ENCODE results near the gene AKR1B1.

AKR1B1 gene

DNA sequence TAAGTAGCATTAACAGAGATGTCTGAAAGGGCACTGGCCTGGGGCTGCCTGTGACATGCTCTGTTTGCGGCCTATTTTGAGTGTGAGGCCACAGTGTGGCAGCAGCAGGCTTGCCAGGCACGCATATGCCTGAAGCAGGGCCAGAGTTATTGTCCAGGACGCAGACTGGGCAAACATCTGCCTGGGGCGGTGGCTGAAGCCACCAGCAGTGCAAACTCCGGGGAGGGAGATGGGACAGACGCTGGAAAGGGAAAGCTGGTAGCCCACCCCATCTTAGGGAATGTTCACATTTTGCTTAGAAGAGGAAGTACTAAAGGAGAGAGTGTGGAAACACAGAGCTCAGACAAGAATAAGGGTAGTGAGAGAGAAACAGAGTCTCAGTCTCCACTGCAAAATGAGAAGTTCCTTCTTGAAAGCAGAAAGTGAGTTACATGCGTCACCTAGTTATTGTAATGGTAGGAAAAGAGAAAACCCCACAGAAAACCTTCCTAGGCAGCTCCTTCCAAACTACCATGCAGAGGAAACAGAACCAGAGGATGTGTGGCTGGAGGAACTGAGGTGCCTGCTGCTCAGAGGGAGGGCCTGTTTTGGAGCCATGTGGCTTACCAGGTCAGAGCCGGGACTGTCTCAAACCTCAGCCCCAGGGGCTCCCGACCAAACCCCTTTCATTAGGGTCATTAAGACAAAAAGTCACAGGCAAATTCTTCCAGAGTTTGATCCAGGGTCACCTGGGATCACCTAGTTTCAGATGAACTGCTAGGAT, 14.5 kb downstream of the AKR1B1 start:
- no peak for DNase-seq (ENCODE audit: low spot score)

DNA sequence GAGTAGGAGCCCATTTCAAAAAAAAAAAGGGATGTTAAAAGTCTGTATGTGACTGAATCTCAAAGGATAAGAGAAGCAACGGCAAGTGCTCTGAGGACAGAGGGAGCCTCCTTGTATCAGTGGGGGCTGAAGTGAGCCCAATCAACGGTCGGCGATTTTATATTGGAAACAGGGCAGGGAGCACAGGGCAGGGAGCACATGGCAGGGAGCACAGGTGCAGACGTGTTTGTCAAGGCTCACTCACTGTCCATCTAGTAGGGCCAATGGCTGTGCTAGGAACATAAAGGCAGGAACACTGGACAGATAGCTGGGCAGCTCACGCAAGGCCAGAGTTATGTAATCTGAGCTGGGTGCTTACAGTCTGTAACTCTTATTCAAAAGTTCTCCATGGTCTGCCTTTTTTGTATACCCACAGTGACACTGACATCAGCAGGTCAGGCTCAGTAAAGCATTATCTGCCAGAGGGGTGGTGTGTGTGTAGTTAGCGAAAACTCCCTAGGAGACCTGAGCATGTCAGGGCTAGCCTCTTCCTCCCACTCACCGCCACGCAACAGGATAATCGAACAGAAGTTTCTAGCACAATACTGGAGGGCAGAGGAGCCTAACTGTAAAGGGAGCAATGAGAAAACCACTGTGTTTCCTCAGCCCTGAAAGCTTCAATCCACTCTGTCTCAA, 15.4 kb downstream of the AKR1B1 start:
- DNase-seq (ENCODE audit: low spot score), result no peak

DNA sequence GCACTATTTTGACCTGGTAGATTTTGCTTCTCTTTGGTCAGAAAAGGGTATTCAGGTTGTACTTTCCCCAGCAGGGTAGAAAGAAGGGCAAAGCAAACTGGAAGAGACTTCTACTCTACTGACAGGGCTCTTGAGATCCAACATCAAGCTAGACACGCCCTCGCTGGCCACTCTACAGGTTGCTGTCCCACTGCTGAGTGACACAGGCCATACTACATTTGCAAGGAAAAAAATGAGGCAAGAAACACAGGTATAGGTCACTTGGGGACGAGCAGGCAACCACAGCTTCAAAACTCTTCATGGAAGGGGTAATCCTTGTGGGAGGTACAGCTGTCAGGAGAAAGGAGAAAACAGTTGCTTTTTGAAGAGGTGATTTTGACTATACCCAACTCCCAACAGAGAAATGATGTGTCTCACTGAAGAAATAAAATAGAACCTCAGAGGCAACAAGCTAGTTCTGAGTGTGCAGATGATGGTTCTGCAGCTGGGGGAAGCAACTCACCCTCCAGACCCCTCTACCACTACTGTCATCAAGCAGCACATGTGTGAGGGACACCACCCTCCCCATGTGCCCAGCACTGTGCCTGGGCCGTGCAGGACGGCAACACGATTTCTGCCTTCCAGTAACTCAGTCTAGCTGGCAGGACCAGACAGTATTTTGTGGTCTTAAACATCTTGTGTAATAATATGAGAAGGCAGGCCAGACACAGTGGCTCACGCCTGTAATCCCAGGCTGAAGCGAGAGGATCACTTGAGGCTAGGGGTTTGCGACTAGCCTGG, 16.3 kb downstream of the AKR1B1 start:
- no peak for DNase-seq (ENCODE audit: low spot score)

DNA sequence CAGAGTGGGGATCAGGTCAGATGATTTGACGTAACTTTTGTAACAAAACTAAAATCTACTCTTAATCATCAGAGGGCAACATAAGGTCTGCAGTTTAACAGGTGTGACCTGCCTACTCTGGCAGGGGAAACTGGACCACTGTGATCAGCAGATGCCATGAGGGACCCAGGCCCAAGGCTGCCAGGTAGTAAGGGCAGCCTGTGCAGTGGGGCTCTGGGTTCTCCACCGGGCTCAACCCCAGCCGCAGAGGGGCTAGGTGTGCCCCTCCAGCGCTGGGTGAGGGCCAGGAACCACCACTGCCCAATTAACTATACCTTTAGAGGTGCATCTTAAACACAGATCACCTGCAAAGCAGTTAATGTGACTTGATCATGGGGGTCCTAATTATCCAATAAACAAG, 17.6 kb downstream of the AKR1B1 start:
- no peak for DNase-seq (ENCODE audit: low spot score)

DNA sequence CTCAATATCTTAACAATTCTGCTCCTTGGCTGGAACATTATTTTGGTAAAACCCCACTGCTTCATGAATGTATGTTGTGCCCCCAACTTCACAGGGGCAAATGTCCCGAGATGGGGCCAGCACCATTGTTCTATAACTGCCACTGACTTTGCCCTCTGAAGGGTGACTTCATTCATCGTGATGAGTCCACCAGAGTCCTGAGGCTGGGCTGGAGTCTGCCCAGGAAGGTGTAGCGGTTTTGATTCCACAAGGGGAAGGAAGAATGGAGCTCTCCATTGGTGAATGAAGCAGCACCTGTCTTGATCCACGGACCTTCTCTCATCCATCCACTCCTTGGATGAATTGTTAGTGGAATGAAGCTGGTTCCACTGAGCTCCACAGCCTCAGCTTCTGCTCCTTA, 18.4 kb downstream of the AKR1B1 start:
- no peak for DNase-seq (ENCODE audit: low spot score)

DNA sequence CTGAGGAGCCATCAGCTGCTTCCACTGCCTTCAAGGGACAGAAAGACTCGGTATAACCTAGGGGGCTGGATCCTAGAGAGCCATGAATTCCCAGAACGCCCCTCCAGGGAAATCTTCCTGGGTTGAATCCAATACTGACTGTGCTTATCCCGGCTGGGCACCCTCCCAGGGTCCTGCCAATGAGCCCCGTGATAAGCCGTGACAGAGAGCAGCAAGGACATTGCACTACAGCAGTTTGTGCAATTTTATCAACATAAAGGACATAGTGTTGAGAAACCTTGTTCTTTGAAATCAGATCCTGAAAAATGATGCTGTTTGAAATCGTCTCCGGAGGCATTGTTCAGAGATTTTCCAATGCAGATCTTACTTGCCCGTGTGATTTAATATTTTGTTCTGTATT, 18.8 kb downstream of the AKR1B1 start:
- no peak for DNase-seq (ENCODE audit: low spot score)

DNA sequence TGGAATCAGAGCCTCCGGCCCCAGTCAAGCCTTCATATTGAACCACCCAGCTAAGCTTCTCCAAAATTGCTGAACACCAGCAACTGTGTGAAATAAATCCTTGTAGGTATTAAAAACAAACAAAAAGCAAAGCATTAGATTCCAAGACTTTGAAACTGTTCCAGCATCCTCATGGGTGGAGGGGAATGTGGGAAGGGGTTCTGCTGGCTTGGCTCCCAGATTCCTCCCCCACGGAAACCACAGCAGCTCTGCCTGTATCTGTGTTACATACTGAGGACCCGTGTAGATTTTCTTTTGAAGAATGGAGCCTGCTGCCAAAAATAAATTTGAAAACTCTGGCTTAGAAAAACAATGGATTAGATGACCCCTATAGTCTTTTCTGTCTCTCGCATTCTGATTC, 20.0 kb downstream of the AKR1B1 start:
- DNase-seq (ENCODE audit: low spot score), result no peak

DNA sequence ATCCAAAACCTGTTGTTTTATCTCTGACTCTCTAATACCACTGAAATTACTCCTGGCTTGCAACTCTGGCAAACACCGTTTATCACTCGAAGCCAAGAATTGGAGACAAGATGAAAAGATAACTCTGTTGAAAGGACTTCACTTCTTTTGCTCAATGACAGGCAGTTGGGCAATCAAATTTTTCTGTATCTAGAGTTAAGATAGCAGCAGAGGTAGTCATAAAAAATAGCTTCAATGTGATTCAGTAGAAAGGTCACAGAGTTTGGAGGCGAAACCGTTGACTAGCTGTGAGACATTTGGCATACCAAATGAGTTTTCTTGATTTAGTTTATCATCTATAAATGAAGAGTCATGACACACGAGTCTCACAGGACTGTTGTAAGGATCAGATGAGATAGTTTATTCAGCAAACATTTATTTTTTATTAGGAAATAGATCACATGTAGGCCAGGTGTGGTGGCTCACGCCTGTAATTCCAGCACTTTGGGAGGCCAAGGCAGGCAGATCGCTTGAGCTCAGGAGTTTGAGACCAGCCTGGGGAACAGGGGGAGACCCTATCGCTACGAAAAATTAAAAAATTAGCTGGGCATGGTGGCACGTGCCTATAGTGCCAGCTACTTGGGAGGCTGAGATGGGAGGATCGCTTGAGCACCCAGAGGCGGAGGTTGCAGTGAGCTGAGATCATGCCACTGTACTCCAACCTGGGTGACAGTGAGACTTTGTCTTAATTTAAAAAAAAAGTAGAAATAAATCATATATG, 23.6 kb downstream of the AKR1B1 start:
- no peak for DNase-seq (ENCODE audit: low spot score)

DNA sequence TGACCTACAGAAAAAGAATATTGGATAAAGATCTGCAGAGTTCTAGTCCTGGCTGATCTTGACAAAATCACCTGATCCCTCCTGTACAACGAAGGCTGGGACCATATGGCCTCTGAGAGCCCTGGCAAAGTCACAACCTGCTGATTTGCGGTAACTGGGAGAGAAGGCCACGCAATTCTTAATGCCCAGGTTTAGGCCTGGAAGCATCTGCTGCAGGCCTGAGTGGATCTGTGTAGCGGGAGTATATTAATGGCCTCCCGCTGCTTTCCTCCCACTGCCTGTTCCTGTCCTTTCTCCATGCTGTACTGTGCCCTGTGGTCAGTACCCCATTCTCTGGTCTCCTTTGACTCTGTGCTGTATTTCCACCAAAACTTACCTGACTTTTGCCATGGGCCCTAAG, 24.2 kb downstream of the AKR1B1 start:
- DNase-seq (ENCODE audit: low spot score), result no peak

DNA sequence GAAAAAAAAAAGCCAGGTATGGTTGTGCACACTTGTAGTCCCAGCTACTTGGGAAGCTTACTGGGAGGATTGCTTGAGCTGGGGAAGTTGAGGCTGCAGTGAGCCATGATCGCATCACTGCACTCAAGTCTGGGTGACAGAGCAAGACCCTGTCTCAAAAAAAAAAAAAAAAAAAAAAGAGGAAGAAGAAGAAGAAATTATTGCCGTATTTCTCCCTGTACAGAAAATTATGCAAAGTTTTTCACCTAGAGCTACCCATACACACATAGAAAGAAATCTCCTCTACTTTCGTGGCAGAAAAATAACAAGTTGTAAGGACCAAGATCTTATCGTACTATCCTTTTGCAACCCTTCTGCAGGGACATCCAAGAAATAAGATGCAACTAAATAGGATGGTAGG, 25.5 kb downstream of the AKR1B1 start:
- no peak for DNase-seq (ENCODE audit: low spot score)

DNA sequence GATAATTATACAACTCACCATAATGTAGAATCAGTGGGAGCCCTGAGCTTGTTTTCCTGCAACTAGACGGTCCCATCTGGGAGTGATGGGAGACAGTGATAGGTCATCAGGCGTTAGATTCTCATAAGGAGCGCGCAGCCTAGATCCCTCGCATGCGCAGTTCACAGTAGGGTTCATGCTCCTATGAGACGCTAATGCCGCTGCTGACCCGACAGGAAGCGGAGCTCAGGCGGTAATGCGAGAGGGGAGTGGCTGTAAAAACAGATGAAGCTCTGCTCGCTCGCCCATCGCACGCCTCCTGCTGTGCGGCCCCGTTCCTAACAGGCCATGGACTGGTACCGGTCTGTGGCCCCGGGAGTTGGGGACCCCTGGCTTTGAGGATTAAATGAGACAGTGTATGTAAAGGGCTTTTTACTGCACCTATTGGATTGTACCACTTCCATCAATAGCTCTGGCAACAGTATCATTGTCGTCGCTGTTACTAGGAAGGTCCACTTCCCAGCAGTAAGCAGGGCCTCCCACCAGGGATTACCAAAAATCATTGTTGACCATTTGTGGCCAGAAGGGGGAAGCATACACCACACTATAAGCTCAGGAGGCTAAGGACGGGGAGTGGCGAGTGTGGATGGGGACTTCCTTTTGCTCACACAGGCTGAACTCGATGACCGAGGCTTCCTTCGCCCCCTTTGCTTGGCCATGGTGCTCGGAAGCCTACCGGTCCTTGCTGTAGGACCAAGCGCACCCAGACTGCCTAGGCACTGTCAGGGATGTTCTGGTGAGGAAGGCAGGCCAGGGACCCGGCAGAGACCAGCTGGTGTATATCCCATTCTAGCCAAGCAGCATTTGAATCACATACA, 26.4 kb downstream of the AKR1B1 start:
- DNase-seq (ENCODE audit: low spot score), result peak; percentile 86

DNA sequence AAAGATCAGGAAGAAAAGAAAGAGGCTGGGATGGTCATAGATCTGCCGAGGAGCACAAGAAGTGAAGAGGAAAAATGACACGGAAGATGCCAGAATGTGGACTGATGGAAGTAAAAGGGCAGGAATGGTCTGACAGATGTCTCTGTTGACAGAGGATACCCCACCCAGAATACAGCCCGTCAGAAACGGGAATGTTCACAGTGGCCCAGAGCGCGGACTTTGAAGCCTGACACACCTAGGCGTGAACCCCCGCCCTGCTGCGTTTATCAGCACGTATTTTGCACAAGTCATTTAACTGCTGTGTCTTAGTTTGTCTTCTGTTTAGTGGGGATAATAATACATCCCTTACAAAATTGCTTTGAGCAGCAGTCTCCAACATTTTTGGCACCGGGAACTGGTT, 27.1 kb downstream of the AKR1B1 start:
- no peak for DNase-seq (ENCODE audit: low spot score)

DNA sequence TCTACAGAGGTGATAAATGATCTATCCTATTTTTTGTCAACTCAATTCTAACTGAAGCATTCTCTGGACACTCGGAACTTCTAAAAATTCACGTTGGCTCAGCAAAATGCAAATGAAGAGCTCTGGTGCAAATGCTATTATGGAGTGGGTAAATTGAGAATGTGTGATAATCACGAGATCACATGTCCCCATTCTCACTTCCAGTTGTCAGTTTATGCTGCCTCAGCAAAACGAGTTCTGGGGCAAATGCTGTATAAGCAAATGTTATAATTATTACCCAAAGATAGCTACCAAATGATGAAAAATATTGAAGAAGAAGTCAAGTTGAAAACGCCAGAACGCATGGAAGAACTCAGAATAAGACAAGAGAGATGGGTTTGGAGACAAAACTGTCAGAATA, 29.4 kb downstream of the AKR1B1 start:
- DNase-seq (ENCODE audit: low spot score), result no peak

DNA sequence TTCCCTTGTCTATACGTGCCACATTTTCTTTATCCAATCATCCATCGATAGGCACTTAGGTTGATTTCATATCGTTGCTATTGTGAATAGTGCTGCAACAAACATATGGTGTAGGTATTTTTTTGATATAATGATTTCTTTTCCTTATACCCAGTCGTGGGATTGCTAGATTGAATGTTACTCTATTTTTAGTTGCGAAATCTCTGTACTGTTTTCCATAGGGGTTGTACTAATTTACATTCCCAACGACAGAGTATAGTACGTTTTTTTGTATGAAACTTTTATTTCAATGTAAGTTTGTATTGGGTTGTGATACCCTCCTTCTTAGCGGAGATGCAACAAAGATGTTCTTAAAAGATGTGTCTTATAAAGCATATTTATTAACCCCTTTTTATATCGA, 30.0 kb downstream of the AKR1B1 start:
- no peak for DNase-seq (ENCODE audit: low spot score)

DNA sequence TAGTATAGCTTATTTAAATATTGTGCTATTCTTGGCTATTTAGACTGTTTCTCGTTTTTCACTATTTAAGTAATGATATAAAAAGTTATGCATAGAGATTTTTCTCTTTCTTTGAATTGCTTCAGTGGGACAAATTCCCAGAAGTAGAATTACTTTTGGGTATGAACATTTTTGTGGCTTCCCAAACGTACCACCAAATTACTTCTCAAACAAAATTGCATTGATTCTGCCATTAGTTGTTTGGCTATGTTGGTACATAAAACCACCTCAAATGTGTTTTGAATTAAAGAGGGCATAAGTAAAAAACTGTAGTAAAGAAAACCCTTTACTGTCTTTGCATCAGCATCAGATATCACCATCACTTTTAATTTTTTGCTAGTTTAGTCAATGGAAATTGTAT, 31.0 kb downstream of the AKR1B1 start:
- no peak for DNase-seq (ENCODE audit: low spot score)

DNA sequence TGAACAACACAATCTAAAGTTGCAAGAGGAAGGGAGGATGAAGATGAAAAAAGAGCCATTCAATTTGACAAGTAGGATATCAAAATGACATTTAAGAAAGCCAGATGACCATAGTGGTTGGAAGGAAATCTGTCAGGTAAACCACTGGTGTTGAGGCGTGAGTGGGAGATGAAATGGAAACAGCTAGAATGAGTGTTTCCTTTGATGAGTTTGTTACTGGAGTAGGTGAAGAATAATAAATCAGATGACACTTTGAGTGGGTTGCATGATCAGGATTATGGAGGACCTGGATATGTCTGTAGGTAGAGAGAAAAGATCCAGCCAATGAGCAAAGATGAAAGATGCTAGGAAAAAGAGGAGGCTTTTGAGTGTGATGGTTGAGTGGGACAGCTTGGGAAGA, 33.1 kb downstream of the AKR1B1 start:
- no peak for DNase-seq (ENCODE audit: low spot score)

DNA sequence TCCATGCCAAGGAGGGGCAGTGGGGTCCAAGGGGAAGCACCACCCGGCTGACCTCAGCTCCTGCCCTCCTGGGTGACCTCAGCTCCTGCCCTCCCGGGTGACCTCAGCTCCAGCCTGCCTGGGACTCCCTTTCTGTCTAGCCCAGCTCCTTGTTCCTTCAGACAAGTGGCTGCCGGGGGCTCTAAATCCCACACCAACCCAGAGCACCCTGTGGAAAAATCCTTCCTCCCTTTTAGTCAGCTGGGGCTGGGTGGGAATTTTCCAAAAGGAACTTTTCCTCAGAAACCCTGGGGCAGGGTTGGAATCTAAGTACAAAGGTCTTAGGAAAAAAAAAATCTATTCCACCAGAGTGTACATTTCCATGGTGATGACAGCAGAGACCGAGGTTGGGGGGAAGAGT, 36.3 kb downstream of the AKR1B1 start:
- DNase-seq (ENCODE audit: low spot score), result peak; percentile 47

DNA sequence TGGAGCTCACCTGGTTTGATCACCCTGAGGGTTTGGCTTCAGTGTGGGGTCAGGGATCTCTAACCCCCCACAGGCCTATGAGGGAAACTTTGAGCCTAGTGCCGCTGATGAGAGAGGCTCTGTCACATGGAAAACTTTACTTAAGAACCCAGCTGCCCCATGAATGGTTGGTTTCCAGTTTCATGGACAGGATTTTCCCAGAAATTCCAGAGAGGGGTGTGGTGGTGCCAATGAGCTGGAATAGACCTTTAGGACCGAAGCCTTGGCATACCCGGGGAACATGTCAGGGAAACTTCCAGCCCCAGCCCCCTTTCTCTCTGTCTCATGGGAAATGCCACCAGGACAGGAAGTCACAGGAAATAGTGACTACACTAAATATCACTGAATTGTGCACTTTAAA, 36.9 kb downstream of the AKR1B1 start:
- DNase-seq (ENCODE audit: low spot score), result no peak

DNA sequence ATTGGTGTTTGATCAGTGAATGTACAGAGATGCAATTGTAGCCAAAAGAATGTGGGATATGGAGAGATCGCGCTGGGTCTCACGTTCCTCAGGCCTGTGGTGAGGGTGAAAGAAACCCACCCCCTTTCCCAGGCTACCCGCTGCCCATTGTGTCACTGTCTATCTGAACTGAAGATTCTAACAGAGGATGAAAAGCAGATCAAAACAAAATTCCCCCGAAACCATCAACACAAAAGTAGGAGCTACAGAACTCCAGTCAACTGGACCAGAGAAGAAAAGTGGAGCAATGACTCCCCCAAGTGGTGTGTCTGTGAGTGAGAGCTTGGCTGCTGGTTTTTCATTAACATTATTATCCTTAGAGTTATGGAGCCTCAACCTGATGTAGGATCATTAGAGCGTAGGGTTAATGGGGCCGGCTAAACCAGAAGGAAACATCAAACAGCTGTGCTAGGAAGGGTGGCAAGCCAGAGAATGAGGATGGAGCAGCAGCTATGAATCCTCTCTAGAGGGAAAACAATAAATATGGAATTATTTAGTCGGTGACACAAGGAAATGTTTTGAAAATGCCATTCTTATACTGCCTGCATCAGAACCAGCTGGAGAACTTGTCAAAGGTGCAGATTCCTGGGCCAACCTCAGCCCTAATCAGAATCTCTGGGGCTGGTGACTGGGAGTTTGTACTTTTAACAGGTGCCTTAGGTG, 38.3 kb downstream of the AKR1B1 start:
- peak; percentile 68 for DNase-seq (ENCODE audit: low spot score)

DNA sequence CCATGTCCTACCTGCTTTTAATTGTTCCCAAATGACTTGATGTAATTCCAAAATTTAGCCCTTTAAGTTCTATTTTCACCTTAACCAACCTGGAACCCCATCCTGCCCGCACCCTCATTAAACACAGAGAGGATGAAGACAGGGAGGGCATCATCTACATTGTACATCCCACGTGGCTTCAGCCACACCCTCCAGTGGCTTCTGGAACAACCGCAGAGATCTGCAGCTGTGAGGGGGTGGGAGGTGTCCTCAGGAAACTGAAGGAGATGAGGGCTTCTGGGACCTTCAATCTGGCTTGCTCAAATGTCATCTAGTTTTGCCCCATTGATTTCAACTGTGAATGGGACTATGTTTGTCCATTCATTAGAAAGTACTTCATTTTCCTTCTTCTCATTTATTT, 39.0 kb downstream of the AKR1B1 start:
- no peak for DNase-seq (ENCODE audit: low spot score)

DNA sequence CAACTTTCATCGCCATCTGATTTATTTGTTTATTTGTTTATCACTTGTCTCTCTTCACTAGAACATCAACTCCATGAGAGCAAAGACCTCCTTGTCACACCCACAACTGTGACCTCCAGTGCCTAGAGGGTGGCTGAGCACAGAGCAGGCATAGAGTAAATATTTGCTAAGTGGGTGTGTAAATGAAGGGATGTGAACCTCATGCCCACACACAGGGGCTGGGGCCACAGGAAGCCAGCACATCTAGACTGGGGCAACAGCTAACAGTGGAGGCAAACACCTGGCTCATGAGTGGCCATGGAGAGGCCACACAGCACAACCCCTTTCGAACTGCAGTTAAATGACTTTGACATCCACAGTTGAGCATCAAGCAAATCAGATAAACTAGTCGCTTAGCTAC, 39.8 kb downstream of the AKR1B1 start:
- DNase-seq (ENCODE audit: low spot score), result no peak
